ENCODE results near the gene SPATA9.
A peak's percentile ranks its signal among the peaks of the same experiment; 100 is the strongest.
"Not testable (repeated sequence)": the region's sequence is repeated elsewhere in the genome, so short reads cannot be mapped to it uniquely, and the experiment has no call there.

Gene SPATA9

DNA sequence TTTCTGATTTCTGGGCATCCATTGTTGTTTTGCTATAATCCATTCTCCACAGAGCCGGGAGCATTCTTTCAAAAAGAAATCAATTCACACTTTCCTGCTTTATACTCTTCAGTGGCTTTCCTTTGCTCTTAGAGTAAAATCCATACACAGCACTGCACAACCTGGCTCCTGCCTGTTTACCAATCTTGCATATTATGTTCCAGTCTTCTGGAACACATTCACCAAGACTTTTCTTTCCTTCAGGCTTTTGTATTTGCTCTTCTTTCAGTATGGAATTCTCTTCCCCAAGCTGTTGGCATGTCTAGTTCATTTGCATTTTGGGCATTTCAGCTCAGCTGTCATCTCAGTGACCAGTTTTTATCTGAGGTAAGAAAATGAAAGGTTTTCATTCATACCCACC lies 29.9 kb downstream of the SPATA9 start:
- H3K4me3 ChIP-seq (ENCODE audit: low read depth, low read length), result no peak overlapping the region
- no peak for DNase-seq (ENCODE audit: low read depth)

DNA sequence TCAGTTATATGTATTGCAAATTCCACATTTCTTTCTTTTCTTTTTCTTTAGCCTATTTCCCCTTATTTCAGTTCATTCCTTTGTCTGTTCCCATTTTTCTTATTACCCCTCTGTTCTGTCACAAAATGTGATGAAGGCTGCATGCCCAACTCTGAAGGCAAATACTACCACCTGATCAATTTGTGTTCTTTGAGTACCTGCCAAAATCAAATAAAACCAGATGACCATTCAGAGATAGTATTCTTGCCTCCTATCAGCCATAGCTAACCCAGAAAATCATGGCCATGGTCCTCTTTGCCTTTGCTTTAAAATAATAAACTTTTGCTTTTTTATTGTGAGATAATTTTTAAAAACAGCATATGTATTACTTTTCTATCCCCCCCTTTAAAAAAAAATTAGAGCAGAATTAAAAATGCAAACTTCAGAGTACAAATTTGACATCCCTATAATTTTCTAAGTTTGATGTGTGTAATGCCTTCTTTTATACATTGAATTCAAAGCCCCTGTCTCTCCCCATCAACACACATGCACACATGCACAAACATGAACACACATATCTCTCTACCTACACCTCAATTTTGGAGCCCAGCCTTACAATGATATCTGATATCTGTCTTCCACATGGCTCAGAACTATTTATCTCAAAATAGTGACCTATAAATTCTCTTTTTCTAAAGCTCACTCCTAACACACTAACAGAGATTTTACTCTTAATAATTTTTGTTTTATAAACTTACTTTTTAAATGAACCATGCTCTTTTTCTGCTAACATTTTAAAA lies 32.8 kb downstream of the SPATA9 start:
- no peak overlapping the region for H3K4me3 ChIP-seq (ENCODE audit: low read depth, low read length)
- DNase-seq (ENCODE audit: low read depth), result no peak

DNA sequence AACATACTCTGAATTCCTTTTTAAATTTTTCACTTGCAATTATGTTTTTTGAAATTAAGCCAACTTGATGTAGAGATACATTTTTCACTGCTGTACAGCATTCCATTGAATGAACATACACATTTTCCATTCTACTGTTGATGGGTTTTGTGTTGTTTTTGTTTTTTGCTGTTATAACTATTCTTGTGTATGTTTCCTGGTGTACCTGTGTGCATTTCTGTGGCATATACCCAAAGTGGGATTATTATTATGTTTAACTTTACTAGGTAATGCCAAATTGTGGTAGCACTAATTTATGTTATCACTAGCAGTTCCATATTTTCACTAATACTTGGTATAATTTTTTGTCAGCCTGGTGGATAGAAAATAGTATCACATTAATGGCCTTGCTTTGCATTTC lies 33.5 kb downstream of the SPATA9 start:
- no peak for DNase-seq (ENCODE audit: low read depth)
- no peak overlapping the region for H3K4me3 ChIP-seq (ENCODE audit: low read depth, low read length)

DNA sequence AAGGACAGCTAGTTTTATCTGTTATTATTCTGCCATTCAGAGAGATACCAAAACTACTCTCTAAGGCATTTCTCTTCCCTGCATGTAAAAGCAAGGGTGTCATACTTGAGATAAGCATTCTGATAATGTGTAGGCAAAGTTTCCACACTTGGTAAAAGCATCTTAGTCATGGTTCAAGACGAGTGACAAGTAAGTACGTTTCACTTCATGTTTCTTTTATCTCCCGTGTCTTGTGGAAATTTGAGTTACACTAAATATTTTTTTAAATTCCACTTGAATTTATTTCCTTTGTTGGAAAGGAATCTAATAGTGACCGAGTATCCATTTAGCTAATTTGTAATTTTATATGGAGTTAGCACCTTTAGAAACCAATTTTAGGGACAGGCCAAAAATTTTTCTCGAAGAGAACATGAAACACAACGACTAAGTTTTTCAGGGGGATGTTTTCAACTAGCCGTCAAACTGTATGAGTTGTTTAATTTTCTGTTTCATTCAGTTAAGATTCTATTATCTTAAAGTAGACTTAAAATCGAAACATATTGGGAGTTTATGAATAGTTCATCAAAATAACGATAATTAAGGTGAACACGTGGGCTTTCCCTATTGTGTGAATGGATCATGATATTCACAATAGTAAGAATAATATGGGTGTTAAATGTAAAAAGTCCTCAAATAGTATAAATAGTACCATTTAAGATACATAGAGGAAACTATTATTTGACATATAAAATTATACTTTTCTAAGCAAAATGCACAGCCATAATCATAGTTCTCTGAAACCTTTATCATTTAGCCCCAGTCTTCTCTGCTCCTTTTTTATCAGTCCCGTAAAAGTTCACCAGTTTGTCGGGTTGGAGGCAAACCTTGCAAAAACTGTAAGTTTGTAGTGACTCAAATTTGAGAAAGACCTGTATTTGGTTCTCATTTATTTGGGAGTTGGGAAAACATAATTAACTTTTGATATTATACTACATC lies 34.6 kb downstream of the SPATA9 start:
- no peak for DNase-seq (ENCODE audit: low read depth)
- H3K4me3 ChIP-seq (ENCODE audit: low read depth, low read length), result no peak overlapping the region

DNA sequence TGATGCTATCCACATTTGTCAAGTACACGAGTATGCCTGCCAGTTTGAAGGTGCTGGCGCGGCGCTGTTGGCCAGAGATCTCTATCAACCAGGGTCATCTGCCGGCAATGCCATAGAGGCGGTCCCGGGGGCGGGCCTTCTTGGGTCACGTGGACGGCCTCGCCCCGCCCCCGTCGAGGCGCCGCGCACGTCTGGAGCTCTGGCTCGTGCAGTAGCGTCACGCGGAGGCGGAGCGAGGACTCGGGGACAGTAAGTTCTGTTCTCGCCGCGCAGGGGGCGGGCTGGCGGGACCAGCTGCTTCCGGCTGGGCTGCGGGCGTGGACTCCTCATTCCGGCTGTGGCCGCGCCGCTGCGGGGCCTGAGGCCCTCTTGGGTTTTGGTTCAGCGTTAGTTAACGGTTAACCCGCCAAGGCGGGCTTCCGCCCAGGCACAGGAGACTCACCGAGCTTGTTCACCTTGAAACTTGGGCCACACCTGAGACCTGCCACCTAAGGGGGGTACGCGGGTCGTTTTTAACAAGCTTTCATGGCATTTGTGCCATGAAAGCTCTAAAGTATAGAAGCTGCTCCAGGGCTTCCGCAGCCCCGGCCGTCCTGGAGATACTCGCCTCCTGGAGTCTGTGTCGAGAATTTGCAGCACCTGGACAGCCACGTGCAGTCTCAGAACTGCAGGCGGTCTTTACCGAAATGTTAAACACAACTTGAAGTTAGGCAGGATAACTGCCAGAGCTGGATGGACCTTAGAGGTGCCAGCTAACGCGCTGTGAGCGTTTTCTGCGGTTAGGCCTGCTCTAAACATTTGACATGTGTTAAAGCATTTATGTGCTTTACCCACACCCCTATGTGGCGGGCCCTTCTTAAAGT lies 36.0 kb downstream of the SPATA9 start, which contains the start of gene RFESD:
Gene RFESD, plus strand, starts transcription at position 209 of the 863 bp plus-strand sequence. CDS start 5,495 bp downstream, outside the sequence.
- DNase-seq (ENCODE audit: low read depth), result peak; percentile 93
- H3K4me3 ChIP-seq (ENCODE audit: low read depth, low read length), result peak within 1 kb of the TSS; percentile 43

DNA sequence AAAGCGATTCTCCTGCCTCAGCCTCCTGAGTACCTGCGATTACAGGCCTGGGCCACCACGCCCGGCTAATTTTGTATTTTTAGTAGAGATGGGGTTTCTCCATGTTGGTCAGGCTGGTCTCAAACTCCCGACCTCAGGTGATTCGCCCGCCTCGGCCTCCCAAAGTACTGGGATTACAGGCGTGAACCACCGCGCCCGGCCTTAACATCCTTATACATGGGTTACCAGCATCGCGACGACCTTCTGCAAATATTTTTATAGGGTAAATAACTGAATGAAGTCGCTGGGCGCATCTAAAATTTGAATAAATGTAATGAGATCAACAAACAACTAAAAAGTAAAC lies 36.6 kb downstream of the SPATA9 start:
- DNase-seq (ENCODE audit: low read depth), result not testable (repeated sequence)
- H3K4me3 ChIP-seq (ENCODE audit: low read depth, low read length), result peak overlapping the region; percentile 43

DNA sequence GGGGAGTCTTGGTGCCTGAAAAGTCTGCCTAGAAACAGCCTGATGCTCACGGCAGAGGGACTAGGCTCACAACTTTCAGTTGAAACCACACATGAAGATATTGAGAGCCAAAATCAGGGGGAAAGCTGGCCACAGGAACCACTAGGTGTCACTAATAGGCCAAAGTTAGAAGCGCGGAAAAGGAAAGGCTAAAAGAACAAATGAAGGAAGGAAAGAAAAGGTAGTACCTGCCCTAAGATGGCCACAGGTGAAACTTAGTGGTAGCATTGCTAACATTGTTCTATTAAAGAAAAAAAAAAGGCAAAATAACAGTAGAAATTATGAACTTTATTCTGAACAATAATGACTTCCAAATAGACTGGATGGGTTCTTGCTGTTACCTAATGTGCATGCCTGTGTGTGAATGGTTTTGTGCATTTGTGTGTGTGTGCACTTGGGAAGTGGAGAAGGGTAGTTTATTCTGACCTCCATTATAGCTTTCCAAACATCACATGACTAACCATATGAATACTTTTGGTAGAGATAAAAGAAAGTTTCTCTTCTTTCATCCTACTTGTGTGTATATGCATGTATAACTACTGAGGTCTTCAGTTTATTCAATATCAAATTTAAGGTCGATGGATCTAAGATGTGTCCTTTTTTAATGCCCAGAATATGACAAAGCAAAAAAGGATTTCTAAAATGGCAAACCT lies 38.3 kb downstream of the SPATA9 start:
- H3K4me3 ChIP-seq (ENCODE audit: low read depth, low read length), result no peak overlapping the region
- no peak for DNase-seq (ENCODE audit: low read depth)

DNA sequence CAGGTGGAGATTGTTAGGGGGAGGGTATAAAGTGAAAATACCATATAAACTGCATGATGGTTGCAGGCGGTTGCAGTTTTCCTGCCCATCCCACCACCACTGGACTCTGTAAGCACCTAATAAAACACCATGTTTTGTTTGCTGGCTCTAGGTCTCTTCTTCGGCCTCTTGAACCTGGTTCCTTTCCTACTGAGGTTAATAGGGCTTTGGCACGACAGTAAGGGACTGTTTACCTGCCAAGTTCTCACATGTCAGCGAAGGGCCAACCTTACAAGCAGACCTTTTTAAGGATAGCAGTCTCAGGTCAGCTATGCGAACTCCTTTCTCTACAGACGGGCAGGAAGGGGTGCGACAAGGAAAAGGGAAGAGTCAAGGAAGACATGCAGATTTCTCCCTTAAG lies 39.6 kb downstream of the SPATA9 start:
- H3K4me3 ChIP-seq (ENCODE audit: low read depth, low read length), result no peak overlapping the region
- DNase-seq (ENCODE audit: low read depth), result no peak

DNA sequence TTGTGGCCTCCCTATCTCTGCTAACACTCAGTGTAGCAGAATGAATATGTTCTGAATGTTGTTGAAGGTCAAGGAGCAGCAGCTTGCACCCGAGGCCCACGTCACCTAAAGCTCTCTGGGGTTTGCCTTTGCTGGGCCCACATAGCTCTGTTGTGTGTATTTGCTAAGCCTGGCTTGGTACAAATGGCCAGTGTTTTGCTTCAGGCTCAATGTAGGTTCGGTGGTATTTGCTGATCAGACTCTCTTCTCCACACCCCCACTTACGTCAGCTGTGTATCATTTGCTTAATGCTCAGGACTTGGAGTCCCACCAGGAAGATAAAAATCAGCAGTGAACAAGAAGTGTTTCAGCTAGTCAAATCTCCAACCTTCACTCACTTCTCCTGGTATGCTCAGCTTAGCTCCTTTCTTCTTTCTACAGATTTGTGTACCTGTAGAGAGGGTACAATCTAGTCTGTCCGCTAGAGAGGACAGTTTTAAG lies 41.0 kb downstream of the SPATA9 start:
- H3K4me3 ChIP-seq (ENCODE audit: low read depth, low read length), result no peak overlapping the region
- peak; percentile 75 for DNase-seq (ENCODE audit: low read depth)

DNA sequence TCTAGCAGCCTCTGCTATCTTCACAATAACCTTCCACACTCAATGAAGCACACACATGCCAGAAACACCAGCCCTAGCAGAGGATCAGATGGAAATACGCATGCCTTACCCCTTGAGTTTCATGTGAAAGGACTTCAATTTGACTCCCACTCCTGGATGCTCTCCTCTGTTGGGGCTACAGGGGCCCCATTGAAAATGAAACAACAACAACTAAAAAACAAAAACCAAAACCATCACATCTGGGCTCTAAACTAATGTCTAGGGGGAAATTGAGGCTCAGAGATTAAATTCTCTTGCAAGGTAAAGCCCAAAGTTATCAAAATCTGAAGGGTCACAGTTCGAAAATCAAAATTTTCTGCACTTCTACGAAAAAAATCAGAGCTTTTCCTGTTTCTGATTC lies 44.2 kb downstream of the SPATA9 start:
- DNase-seq (ENCODE audit: low read depth), result no peak
- H3K4me3 ChIP-seq (ENCODE audit: low read depth, low read length), result no peak overlapping the region

DNA sequence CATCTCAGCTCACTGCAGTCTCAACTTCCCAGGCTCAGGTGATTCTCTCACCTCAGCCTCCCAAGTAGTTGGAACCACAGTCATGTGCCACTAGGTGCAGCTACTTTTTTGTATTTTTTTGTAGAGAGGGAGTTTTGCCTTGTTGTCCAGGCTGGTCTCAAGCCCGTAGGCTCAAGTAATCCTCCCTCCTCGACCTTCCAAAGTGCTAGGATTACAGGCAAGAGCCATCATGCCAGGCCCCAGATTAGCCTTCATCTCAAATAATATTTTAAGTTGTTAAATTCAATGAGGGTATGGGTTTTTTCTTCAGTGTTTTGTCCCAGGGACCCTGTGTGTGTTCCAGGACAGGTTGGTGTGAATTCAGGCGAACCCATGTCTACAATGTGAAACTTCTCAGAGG lies 48.7 kb downstream of the SPATA9 start:
- H3K4me3 ChIP-seq (ENCODE audit: low read depth, low read length), result no peak overlapping the region
- no peak for DNase-seq (ENCODE audit: low read depth)

DNA sequence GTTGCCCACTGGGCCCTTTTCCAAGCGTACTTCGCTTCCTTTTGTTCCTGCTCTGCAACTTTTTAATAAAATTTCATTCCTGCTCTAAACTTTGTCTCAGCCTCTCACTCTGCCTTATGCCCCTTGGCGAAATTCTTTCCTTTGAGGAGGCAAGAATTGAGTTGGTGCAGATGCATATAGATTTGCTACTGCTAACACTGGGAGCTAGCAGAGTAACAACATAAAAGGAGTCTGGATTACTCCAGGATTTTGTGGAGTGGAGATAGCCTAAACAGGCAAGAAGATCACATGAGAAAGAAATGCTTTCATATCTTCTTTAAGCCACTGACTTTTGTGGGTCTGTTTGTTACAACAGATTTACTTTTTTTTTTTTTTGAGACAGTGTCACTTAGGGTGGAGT lies 49.1 kb downstream of the SPATA9 start:
- no peak for DNase-seq (ENCODE audit: low read depth)
- no peak overlapping the region for H3K4me3 ChIP-seq (ENCODE audit: low read depth, low read length)

DNA sequence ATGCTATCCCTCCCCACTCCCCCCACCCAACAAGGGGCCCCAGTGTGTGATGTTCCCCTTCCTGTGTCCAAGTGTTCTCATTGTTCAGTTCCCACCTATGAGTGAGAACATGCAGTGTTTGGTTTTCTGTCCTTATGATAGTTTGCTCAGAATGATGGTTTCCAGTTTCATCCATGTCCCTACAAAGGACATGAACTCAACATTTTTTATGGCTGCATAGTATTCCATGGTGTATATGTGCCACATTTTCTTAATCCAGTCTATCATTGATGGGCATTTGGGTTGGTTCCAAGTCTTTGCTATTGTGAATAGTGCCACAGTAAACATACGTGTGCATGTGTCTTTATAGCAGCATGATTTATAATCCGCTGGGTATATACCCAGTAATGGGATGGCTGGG lies 49.8 kb downstream of the SPATA9 start:
- not testable (repeated sequence) for DNase-seq (ENCODE audit: low read depth); H3K4me3 ChIP-seq (ENCODE audit: low read depth, low read length)

DNA sequence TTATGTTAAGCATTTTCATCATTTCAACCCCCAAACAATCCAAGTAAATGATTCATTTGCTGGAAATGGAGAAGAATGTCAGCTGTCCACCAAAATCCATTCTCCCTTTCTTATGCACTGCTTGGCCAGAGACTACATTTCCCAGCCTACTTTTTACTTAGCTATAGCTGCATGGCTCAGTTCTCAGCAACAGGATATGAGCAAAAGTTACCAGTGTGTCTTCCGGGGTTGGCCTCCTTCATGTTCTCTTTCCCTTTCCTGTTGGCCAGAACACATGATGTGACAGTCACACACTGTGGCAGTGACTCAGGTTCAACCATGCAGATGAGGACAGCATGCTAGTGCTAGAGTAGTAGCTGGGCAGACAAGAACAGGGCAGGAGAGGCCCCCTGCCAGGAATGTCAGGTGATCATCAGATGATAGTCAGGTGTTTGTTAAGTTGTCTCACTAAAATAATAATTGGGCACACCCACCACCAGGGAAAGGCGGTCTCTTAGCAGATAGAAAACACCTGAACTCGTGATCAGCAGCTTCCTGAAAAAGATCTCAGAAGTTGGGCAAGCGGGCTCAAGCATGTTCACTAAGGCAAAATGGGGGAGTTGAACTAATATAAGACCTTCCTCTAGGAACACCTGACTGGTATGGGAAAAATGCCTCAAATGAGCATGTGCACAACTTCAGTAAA lies 50.7 kb downstream of the SPATA9 start:
- no peak for DNase-seq (ENCODE audit: low read depth)
- no peak overlapping the region for H3K4me3 ChIP-seq (ENCODE audit: low read depth, low read length)

DNA sequence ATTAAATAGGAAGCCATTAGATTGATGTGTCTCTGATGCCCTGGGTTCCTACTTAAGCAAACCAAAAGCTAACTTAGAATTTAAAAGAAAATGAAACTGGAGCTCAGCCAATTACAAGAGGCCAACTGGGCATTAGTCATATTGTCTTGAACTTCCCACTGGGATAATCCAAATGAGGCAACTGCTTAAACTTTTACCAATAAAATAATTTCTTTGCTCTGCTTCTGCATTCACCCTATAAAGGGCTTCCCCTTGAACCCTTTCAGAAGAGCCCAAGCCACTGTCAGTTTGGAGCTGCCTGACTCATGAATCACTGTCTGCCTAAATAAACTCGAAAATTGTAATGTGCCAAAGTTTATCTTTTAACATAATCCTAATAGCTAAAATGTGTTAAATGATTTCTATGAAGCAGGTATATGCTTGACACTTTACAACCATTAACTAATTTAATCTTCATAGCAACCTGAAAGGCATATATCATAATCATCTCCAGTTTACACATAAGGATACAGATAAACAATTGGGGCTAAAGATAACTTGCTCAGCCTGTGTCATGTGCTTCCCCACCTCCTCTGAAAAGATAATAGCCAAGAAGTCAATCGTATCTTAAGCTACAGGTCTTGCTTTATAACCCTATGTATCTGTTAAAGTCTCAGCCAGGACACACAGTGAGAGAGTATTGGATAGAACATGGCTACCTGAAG lies 51.4 kb downstream of the SPATA9 start:
- H3K4me3 ChIP-seq (ENCODE audit: low read depth, low read length), result no peak overlapping the region

DNA sequence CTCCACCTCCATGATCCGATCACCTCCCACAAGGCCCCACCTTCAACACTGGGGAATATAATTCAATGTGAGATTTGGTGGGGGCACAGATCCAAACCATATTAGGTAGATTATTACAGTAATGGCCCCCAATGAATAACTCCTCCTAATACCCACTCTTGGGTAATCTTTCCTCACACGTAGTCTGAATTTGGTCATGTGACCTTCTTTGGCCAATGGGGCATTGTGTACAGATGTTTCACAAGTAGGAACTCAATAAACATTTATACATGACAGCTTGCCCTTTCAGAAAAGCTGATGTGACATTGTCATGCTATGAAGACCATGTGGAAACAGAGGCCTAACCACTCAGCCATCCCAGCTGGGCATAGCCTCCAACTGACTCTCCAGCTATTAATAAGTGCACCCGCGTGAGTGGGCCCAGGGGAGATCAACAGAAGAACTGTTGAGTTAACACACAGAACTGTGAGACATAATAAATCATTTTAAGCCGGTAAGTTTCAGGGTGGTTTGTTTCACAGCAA lies 52.3 kb downstream of the SPATA9 start:
- H3K4me3 ChIP-seq (ENCODE audit: low read depth, low read length), result no peak overlapping the region
- DNase-seq (ENCODE audit: low read depth), result no peak

More for the DNA sequence above, 51.4 kb downstream of the SPATA9 start:
- peak; percentile 72 for DNase-seq (ENCODE audit: low read depth)

DNA sequence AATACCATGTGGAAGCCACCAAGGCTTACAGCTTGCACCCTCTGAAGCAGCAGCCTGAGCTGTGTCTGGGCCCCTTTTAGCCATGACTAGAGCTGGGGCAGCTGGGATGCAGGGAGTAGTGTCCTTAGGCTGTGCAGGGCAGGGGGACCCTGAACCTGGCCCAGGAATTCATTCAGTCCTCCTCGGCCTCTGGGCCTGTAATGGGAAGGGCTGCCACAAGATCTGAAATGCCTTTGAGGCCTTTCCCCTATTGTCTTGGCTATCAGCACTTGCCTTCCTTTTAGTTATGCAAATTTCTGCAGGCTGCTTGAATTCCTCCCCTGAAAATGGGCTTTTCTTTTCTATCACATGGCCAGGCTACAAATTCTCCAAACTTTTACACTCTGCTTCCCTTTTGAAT lies 53.9 kb downstream of the SPATA9 start:
- no peak overlapping the region for H3K4me3 ChIP-seq (ENCODE audit: low read depth, low read length)
- no peak for DNase-seq (ENCODE audit: low read depth)

Data from skeletal muscle cell (primary cell).